Measurements from ENCODE around the gene BPIFB6.

Gene BPIFB6

DNA sequence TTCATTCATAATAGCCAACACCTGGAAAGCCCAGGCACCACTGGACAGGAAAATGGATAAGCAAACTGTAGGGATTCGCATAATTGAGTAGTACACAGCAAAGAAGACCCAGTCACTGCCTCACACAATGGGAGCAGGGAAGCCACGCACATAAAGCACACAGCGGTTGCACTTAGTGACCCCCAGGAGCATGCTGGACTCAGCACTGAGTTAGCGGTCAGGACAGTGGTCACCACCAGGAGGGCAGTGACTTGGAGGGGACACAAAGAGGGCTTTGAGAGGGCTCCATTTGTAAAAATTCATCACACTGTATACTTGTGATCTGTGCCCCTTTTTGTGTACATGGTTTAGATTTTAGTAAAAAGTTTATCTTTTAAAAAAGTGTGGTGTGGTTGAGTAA lies 19.9 kb downstream of the BPIFB6 start:
- 78 to 80% methylated on average over 4 of the region's 4 CpGs for WGBS, 2 experiments
- H3K27ac ChIP-seq (ENCODE audit: insufficient read depth, low read depth, low read length, poor library complexity, severe bottlenecking): no peak overlapping the region
- H3K4me1 ChIP-seq (ENCODE audit: control insufficient read depth, insufficient read depth, low read length): no peaks in the 10 kb centered on the region
- no peaks in the 10 kb centered on the region for H3K9me3 ChIP-seq (ENCODE audit: control insufficient read depth, low read length)
- no peak overlapping the region for H3K4me3 ChIP-seq (ENCODE audit: insufficient read depth, low read depth, low read length)
- H3K27me3 ChIP-seq (ENCODE audit: control insufficient read depth, insufficient read depth, low read length, poor library complexity, severe bottlenecking): no peaks in the 10 kb centered on the region
- H3K36me3 ChIP-seq (ENCODE audit: control insufficient read depth, insufficient read depth, low read length): no peaks in the 10 kb centered on the region

DNA sequence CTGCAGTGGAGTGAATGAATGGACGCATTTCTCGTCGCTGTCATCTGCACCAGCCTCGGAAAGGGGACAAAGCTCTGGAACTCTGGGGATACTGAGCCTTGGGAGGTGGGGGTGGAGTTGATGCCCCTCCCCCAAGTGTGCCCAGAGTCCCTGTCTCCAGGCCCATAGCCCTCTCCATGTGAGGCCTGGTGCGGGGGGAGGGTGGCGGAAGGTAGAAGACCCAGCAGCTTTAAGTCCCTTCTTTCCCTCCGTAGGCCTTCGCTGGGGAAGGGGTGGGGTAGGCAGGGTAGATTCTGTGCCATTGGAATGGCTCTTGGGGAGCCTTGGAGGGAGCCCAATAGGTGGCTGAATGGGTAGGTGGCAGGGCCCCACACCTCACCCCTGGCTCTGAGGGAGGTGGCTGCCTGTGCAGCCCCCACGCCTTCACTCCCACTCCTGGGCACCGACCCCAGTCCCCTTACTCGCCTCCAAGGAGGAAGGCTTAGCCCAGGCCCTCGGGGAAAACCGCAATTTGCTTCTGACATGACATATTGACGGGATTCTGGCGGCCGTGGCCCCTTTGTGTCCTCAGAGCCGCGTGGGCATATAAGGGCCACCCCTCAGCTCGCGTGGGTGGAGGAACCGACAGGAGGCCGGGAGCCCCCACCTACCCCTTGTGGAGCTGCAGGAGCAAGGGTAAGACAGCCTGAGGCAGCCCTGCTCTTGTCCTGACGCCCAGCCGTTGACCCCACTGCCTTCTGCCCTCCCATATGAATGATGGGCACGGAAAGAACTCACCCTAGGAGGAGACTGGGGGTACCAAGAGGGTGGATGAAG lies 22.1 kb downstream of the BPIFB6 start, which contains the start of gene BPIFB3:
Gene BPIFB3, plus strand, starts transcription at position 613 of the 816 bp plus-strand sequence. CDS start 1,533 bp downstream, outside the sequence.
- H3K27ac ChIP-seq (ENCODE audit: insufficient read depth, low read depth, low read length, poor library complexity, severe bottlenecking): no peak within 1 kb of the TSS
- H3K27me3 ChIP-seq (ENCODE audit: control insufficient read depth, insufficient read depth, low read length, poor library complexity, severe bottlenecking): no peaks in the 10 kb centered on the region
- no peaks in the 10 kb centered on the region for H3K4me1 ChIP-seq (ENCODE audit: control insufficient read depth, insufficient read depth, low read length)
- H3K36me3 ChIP-seq (ENCODE audit: control insufficient read depth, insufficient read depth, low read length): no peaks in the 10 kb centered on the region
- no peaks in the 10 kb centered on the region for H3K9me3 ChIP-seq (ENCODE audit: control insufficient read depth, low read length)
- no peak within 1 kb of the TSS for H3K4me3 ChIP-seq (ENCODE audit: insufficient read depth, low read depth, low read length)
- WGBS, 2 experiments: 81% methylated on average over 25 of the region's 25 CpGs

GRCh38 chr20:33054381-33054780 lies 22.9 kb downstream of the BPIFB6 start:
- no peaks in the 10 kb centered on the region for H3K27me3 ChIP-seq (ENCODE audit: control insufficient read depth, insufficient read depth, low read length, poor library complexity, severe bottlenecking)
- WGBS, 2 experiments: 95 to 96% methylated on average over 7 of the region's 7 CpGs
- H3K9me3 ChIP-seq (ENCODE audit: control insufficient read depth, low read length): no peaks in the 10 kb centered on the region
- no peak overlapping the region for H3K27ac ChIP-seq (ENCODE audit: insufficient read depth, low read depth, low read length, poor library complexity, severe bottlenecking)
- no peaks in the 10 kb centered on the region for H3K4me1 ChIP-seq (ENCODE audit: control insufficient read depth, insufficient read depth, low read length)
- no peaks in the 10 kb centered on the region for H3K36me3 ChIP-seq (ENCODE audit: control insufficient read depth, insufficient read depth, low read length)
- no peak overlapping the region for H3K4me3 ChIP-seq (ENCODE audit: insufficient read depth, low read depth, low read length)

DNA sequence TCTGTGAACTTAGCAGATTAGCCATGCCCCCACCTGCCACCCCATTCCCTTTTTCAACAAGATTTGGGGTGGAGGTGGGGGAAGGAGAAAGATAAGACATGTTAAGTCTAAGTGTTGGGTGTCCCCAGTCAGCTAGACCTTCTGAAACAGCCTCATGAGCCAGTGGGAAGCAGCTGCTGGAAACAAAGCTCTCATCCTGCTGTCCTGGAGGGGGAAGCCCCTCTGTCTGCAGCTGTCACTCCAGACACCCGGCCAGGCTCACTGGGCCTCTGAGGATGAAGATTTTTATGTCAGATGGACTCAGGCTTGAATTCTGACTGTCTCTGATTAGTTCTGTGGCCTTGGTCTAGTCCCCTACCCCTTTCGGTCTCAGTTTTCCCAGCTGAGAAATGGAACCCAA lies 23.3 kb downstream of the BPIFB6 start:
- no peaks in the 10 kb centered on the region for H3K27me3 ChIP-seq (ENCODE audit: control insufficient read depth, insufficient read depth, low read length, poor library complexity, severe bottlenecking)
- no peak overlapping the region for H3K27ac ChIP-seq (ENCODE audit: insufficient read depth, low read depth, low read length, poor library complexity, severe bottlenecking)
- no peaks in the 10 kb centered on the region for H3K4me1 ChIP-seq (ENCODE audit: control insufficient read depth, insufficient read depth, low read length)
- no peak overlapping the region for H3K4me3 ChIP-seq (ENCODE audit: insufficient read depth, low read depth, low read length)
- H3K36me3 ChIP-seq (ENCODE audit: control insufficient read depth, insufficient read depth, low read length): no peaks in the 10 kb centered on the region
- H3K9me3 ChIP-seq (ENCODE audit: control insufficient read depth, low read length): no peaks in the 10 kb centered on the region
- 85 to 93% methylated on average over 2 of the region's 2 CpGs for WGBS, 2 experiments

- no peaks in the 10 kb centered on the region for H3K27me3 ChIP-seq (ENCODE audit: control insufficient read depth, insufficient read depth, low read length, poor library complexity, severe bottlenecking)
- no peaks in the 10 kb centered on the region for H3K9me3 ChIP-seq (ENCODE audit: control insufficient read depth, low read length)
- peaks cover 21% of the 10 kb centered on the region for H3K4me1 ChIP-seq (ENCODE audit: control insufficient read depth, insufficient read depth, low read length)
- 73 to 81% methylated on average over 7 of the region's 7 CpGs for WGBS, 2 experiments
- H3K27ac ChIP-seq (ENCODE audit: insufficient read depth, low read depth, low read length, poor library complexity, severe bottlenecking): no peak overlapping the region
- no peaks in the 10 kb centered on the region for H3K36me3 ChIP-seq (ENCODE audit: control insufficient read depth, insufficient read depth, low read length)
- no peak overlapping the region for H3K4me3 ChIP-seq (ENCODE audit: insufficient read depth, low read depth, low read length)
These were observed 27.7 kb downstream of the BPIFB6 start for GRCh38 chr20:33059136-33059535.

GRCh38 chr20:33059741-33060390 lies 28.4 kb downstream of the BPIFB6 start:
- Histone ChIP-seq H3K4me3 (ENCODE audit: insufficient read depth, low read depth, low read length) (no peak overlapping the region), H3K4me1 (ENCODE audit: control insufficient read depth, insufficient read depth, low read length) (peaks cover 21% of the 10 kb centered on the region), H3K27ac (ENCODE audit: insufficient read depth, low read depth, low read length, poor library complexity, severe bottlenecking) (no peak overlapping the region), H3K9me3 (ENCODE audit: control insufficient read depth, low read length) (no peaks in the 10 kb centered on the region), H3K27me3 (ENCODE audit: control insufficient read depth, insufficient read depth, low read length, poor library complexity, severe bottlenecking) (no peaks in the 10 kb centered on the region), H3K36me3 (ENCODE audit: control insufficient read depth, insufficient read depth, low read length) (no peaks in the 10 kb centered on the region)
- WGBS, 2 experiments: 92% methylated on average over 22 of the region's 22 CpGs

- Histone ChIP-seq H3K4me1 (ENCODE audit: control insufficient read depth, insufficient read depth, low read length) (peaks cover 21% of the 10 kb centered on the region), H3K36me3 (ENCODE audit: control insufficient read depth, insufficient read depth, low read length) (no peaks in the 10 kb centered on the region), H3K27ac (ENCODE audit: insufficient read depth, low read depth, low read length, poor library complexity, severe bottlenecking) (no peak overlapping the region), H3K27me3 (ENCODE audit: control insufficient read depth, insufficient read depth, low read length, poor library complexity, severe bottlenecking) (no peaks in the 10 kb centered on the region), H3K9me3 (ENCODE audit: control insufficient read depth, low read length) (no peaks in the 10 kb centered on the region), H3K4me3 (ENCODE audit: insufficient read depth, low read depth, low read length) (no peak overlapping the region)
- WGBS, 2 experiments: 91 to 93% methylated on average over 14 of the region's 14 CpGs
These were observed 30.2 kb downstream of the BPIFB6 start for GRCh38 chr20:33061658-33062028.

DNA sequence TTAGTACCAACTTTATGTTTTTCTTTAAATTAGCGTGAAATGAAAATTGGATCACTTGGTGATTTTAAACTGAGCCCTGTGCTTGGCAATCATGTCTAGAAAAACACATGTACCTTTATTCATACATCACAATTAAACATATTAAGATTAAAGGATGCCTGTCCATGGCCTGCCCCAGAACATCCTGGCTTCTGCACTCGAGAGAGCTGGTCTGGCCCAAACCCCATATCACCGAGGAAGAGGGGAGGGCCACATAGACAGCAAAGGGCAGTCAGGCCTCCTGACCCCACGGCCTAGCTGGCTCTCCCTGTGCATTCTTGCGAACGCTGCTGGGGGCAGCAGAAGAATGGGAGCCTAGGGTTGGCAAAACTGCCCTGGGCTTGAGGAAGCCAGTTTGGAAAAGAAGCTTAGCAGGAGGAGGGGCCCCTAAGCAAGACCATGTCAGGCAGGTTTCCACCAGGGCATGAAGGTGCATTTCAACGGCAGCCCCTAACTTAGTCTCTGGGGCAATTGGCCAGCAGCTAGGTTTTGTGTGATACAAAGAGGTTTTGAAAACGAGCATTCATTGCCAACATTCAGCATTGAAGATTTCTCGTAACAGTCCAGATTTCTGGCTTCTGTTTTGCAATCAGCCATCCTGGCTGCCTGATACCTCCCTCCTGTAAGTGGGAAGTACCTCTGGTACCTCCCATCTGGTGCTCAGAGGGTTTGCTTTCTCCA lies 30.8 kb downstream of the BPIFB6 start:
- Histone ChIP-seq H3K36me3 (ENCODE audit: control insufficient read depth, insufficient read depth, low read length) (no peaks in the 10 kb centered on the region), H3K4me1 (ENCODE audit: control insufficient read depth, insufficient read depth, low read length) (peaks cover 21% of the 10 kb centered on the region), H3K9me3 (ENCODE audit: control insufficient read depth, low read length) (no peaks in the 10 kb centered on the region), H3K27ac (ENCODE audit: insufficient read depth, low read depth, low read length, poor library complexity, severe bottlenecking) (no peak overlapping the region), H3K4me3 (ENCODE audit: insufficient read depth, low read depth, low read length) (no peak overlapping the region), H3K27me3 (ENCODE audit: control insufficient read depth, insufficient read depth, low read length, poor library complexity, severe bottlenecking) (no peaks in the 10 kb centered on the region)
- 57 to 58% methylated on average over 9 of the region's 9 CpGs for WGBS, 2 experiments

GRCh38 chr20:33062825-33063149 lies 31.3 kb downstream of the BPIFB6 start:
- no peaks in the 10 kb centered on the region for H3K36me3 ChIP-seq (ENCODE audit: control insufficient read depth, insufficient read depth, low read length)
- no peak overlapping the region for H3K4me3 ChIP-seq (ENCODE audit: insufficient read depth, low read depth, low read length)
- no peaks in the 10 kb centered on the region for H3K9me3 ChIP-seq (ENCODE audit: control insufficient read depth, low read length)
- H3K27me3 ChIP-seq (ENCODE audit: control insufficient read depth, insufficient read depth, low read length, poor library complexity, severe bottlenecking): no peaks in the 10 kb centered on the region
- peaks cover 21% of the 10 kb centered on the region for H3K4me1 ChIP-seq (ENCODE audit: control insufficient read depth, insufficient read depth, low read length)
- H3K27ac ChIP-seq (ENCODE audit: insufficient read depth, low read depth, low read length, poor library complexity, severe bottlenecking): no peak overlapping the region
- 87 to 95% methylated on average over 1 of the region's 1 CpG for WGBS, 2 experiments

DNA sequence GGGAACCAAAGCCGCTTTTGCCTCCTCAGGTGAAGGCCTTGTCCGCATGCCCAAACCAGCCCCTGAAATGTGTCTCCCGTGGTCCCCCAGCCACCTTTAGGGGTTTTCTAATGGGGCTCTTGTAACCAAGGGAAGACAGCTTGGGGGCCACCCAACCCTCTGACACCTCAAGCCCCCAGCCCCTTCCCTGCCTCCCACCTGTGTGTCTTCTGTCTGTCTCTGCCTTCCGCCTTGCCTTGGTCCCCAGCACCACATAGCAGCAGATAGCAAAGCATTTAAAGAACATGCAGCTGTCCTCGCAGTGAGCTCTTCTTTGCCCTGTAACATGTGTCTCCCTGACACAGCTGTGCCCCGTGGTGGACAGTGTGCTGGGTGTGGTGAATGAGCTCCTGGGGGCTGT lies 31.8 kb downstream of the BPIFB6 start:
- Histone ChIP-seq H3K36me3 (ENCODE audit: control insufficient read depth, insufficient read depth, low read length) (no peaks in the 10 kb centered on the region), H3K4me3 (ENCODE audit: insufficient read depth, low read depth, low read length) (no peak overlapping the region), H3K9me3 (ENCODE audit: control insufficient read depth, low read length) (no peaks in the 10 kb centered on the region), H3K27ac (ENCODE audit: insufficient read depth, low read depth, low read length, poor library complexity, severe bottlenecking) (no peak overlapping the region), H3K27me3 (ENCODE audit: control insufficient read depth, insufficient read depth, low read length, poor library complexity, severe bottlenecking) (no peaks in the 10 kb centered on the region), H3K4me1 (ENCODE audit: control insufficient read depth, insufficient read depth, low read length) (peaks cover 21% of the 10 kb centered on the region)
- WGBS, 2 experiments: 93% methylated on average over 6 of the region's 6 CpGs
